Lower lobe of right lung (tissue), 2 donors: ENCODE data around the gene PKHD1. TPM values are rescaled to one million over a fixed set of nuclear protein-coding genes. Genes with fewer than 3 reads are reported as not detected.
"Not testable (repeated sequence)": the region's sequence is repeated elsewhere in the genome, so short reads cannot be mapped to it uniquely, and the experiment has no call there.

Source experiments
- ATAC-seq, 2 donors: fragments of 200-7000 bp; cut with Tn5 transposase; one replicate each; pipeline ENCODE4 v1.9.1; 2020 to 2022; ENCODE audit warnings: mild to moderate bottlenecking in 2 of 2, moderate library complexity in 2 of 2
- DNase-seq: peaks from one replicate; pipeline ENCODE4 v3.0.0-alpha.2; 2020
- H3K27ac ChIP-seq: fragments of 200-600 bp; one replicate; pipeline ENCODE4 v1.8.0; 2022
- H3K27me3 ChIP-seq: fragments of 200-600 bp; one replicate; pipeline ENCODE4 v1.8.0; 2022; ENCODE audit warnings: low read depth
- H3K36me3 ChIP-seq: fragments of 200-600 bp; one replicate; pipeline ENCODE4 v1.8.0; 2022; ENCODE audit warnings: mild to moderate bottlenecking
- H3K4me1 ChIP-seq: fragments of 200-600 bp; one replicate; pipeline ENCODE4 v1.8.0; 2022
- H3K4me3 ChIP-seq: fragments of 200-600 bp; one replicate; pipeline ENCODE4 v1.8.0; 2022; ENCODE audit warnings: mild to moderate bottlenecking
- H3K9me3 ChIP-seq: fragments of 200-600 bp; one replicate; pipeline ENCODE4 v1.8.0; 2022
- intact Hi-C: fragments of 100-400 bp; cut with DNase I; formaldehyde crosslinking; loops from one replicate; pipeline ENCODE4 v1.11.0; 2022
- total RNA-seq: library from RNA; stranded (reverse); fragmentation: NEBNext Ultra II Directional; extraction: Animal tissue kit (Norgen Biotek cat#: 25700); gene quantifications from one replicate; pipeline ENCODE4 v1.2.1, GENCODE V29; 2021
- TF ChIP-seq, protein P1 (sequence below): fragments of 200-600 bp; IDR thresholded peaks from one replicate; pipeline ENCODE4 v1.8.0; 2022; ENCODE audit warnings: antibody characterized with exemption, mild to moderate bottlenecking
- donor health status: DM: no; HTN: yes; CAD: no; lungs with severe emphysema.

The PKHD1 gene
- total RNA-seq, 1 donor from 2014 or later = 0.09 TPM

DNA sequence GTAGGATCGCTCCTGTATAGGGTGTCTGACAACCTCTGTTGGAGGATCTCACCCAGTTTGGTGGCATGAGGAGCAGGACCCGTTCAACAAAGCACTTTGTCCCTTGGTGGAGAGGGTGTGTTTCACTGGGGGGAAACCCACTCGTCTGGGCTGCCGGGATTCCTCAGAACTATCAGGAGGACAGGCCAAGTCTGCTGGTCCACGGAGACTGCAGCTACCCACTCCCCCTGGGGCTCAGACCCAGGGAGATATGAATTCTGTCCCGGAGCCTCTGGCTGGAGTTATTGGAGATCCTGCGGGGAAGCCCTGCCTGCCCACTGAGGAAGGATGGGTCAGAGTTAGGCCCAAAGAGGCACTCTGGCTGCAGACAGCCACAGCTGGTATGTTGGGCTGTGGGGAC is 233.1 kb downstream of the PKHD1 start:
- H3K4me1 ChIP-seq = no peaks in the 10 kb centered on the region
- no peaks in the 10 kb centered on the region for H3K9me3 ChIP-seq
- intact Hi-C loops = no loop called here
- no peak overlapping the region for H3K4me3 ChIP-seq
- no peaks in the 10 kb centered on the region for H3K27me3 ChIP-seq
- TF ChIP-seq, protein P1, sequence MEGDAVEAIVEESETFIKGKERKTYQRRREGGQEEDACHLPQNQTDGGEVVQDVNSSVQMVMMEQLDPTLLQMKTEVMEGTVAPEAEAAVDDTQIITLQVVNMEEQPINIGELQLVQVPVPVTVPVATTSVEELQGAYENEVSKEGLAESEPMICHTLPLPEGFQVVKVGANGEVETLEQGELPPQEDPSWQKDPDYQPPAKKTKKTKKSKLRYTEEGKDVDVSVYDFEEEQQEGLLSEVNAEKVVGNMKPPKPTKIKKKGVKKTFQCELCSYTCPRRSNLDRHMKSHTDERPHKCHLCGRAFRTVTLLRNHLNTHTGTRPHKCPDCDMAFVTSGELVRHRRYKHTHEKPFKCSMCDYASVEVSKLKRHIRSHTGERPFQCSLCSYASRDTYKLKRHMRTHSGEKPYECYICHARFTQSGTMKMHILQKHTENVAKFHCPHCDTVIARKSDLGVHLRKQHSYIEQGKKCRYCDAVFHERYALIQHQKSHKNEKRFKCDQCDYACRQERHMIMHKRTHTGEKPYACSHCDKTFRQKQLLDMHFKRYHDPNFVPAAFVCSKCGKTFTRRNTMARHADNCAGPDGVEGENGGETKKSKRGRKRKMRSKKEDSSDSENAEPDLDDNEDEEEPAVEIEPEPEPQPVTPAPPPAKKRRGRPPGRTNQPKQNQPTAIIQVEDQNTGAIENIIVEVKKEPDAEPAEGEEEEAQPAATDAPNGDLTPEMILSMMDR = no peak
- ATAC-seq = no peak
- DNase-seq = no peak
- no peaks in the 10 kb centered on the region for H3K36me3 ChIP-seq
- H3K27ac ChIP-seq = no peak overlapping the region

DNA sequence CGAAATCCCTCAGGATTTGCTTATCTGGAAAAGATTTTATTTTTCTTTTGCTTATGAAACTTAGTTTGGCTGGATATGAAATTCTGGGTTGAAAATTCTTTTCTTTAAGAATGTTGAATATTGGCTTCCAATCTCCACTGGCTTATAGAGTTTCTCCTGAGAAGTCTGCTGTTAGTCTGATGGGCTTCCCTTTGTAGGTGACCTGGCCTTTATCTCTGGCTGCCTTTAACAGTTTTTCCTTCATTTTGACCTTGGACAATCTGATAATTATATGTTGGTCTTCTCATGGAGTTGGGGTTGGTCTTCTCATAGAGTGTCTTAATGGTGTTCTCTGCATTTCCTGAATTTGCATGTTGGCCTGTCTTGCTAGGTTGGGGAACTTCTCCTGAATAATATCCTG is 234.3 kb downstream of the PKHD1 start:
- intact Hi-C loops, H3K36me3 ChIP-seq: not testable (repeated sequence)

DNA sequence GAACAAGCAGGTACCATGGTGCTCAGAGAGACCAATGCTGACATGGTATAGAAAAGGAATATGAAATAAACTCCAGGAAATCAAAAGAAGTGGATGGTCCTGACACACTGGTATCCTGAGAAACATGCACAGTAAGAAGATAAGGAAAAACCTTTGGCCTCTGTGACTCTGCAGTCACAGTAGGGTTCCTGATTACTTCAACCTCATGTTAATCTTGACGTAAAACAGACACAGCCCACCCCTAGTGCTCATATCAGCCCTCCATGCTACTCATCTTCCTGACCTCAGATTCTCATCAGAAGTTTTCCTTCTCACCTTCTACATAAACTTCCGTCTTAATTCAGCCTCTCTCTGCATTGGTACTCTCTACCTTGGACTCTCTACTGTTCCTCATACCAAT is 240.9 kb downstream of the PKHD1 start:
- intact Hi-C loops = no loop called here
- H3K27me3 ChIP-seq = no peaks in the 10 kb centered on the region
- ATAC-seq = no peak
- H3K4me1 ChIP-seq = no peaks in the 10 kb centered on the region
- TF ChIP-seq, protein P1 = no peak
- DNase-seq = no peak
- H3K4me3 ChIP-seq = no peak overlapping the region
- H3K27ac ChIP-seq = no peak overlapping the region
- H3K36me3 ChIP-seq = no peaks in the 10 kb centered on the region
- no peaks in the 10 kb centered on the region for H3K9me3 ChIP-seq

More for the DNA sequence above, 234.3 kb downstream of the PKHD1 start:
- not testable (repeated sequence) for H3K27ac ChIP-seq, DNase-seq, H3K4me3 ChIP-seq, ATAC-seq, H3K27me3 ChIP-seq, H3K4me1 ChIP-seq, H3K9me3 ChIP-seq

DNA sequence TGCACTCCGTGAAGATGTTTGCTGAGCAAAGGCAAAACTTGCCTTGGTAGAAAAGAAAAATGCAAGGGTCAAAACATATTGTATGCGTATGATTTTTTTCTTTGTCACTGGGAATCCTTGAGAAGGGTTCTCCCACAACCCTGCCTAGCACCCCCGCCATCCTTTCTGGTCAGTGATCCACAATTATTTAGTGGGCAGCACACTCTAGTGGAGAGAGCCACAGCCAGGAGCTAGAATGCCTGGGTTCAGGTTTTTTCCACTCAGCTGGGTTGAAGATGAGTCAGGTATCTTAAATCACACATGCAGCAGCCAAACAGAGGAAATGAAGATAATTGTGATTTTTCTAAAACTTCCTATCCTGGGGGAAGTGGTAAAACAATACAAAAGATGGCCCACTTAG is 243.1 kb downstream of the PKHD1 start:
- ATAC-seq = no peak

DNA sequence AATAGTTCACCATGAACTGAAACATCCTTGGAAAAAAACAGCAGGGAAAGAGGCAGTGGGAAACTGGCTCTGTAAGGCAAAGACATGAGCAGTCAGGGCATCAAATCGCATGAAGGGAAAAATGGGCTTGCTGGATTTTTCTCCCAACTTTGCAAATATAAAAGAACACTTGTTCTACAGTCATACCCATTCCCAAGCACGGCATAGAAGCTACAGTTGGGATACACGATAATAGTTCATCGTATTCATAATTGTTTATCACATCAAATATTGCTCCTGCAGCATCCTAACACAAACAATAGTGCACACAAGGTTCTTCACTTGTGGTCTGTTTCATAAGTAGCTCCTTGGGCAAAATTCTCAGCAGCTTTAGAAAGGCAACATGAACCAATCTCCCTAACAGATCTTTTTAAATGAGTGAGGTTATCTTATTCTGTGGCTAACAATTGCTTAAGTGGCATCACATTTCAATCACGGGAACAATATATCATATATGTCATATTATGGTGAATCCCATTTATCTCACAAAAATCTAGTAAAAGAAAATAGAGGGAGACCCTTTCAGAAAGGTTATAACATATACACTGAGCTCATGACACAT is 243.9 kb downstream of the PKHD1 start:
- TF ChIP-seq, protein P1 = no peak
- Histone ChIP-seq H3K27ac (no peak overlapping the region), H3K27me3 (no peaks in the 10 kb centered on the region), H3K9me3 (no peaks in the 10 kb centered on the region), H3K4me3 (no peak overlapping the region), H3K36me3 (no peaks in the 10 kb centered on the region), H3K4me1 (no peaks in the 10 kb centered on the region)
- no peak for DNase-seq
- no peak for ATAC-seq
- intact Hi-C loops = no loop called here

More for the DNA sequence above, 243.1 kb downstream of the PKHD1 start:
- Histone ChIP-seq H3K4me3 (no peak overlapping the region), H3K27ac (no peak overlapping the region), H3K9me3 (no peaks in the 10 kb centered on the region), H3K27me3 (no peaks in the 10 kb centered on the region), H3K4me1 (no peaks in the 10 kb centered on the region), H3K36me3 (no peaks in the 10 kb centered on the region)
- TF ChIP-seq, protein P1 = no peak
- intact Hi-C loops = no loop called here
- DNase-seq = no peak

DNA sequence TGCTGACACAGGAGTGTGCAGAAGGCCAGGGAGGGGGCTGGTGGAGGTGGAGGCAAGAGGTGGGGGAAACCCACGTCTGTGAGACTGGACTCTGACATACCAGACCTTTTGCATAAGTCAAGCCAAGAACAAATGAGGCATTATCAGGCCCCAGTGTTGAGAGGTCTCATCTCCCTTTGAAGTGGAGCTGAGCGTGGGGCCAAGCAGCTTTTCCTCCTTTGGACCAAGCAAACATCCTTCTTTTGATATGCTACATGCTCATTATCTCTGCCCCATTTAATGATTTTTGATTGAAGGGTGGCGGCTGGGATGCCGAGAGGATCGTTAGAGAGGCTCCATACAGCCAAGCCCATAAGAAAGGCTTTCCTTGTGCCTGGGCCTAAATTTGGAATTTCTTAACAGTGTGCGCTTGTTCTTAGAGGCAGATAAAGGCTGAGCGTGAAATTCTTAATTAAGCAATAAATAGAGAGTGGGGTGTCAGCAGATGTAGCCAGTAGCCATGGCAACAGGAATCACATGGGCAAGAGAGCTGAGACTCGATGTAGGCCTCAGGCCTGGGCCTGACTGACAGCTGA is 244.5 kb downstream of the PKHD1 start:
- intact Hi-C loops = no loop called here
- DNase-seq = no peak
- Histone ChIP-seq H3K4me1 (no peaks in the 10 kb centered on the region), H3K9me3 (no peaks in the 10 kb centered on the region), H3K36me3 (no peaks in the 10 kb centered on the region), H3K4me3 (no peak overlapping the region), H3K27me3 (no peaks in the 10 kb centered on the region), H3K27ac (no peak overlapping the region)
- no peak for ATAC-seq
- TF ChIP-seq, protein P1 = no peak
